ENCODE data around the gene PSD2. TPM values are rescaled to one million over a fixed set of nuclear protein-coding genes. Genes with fewer than 3 reads are reported as not detected.

Gene PSD2
- polyA plus RNA-seq, 3 donors = not detected

DNA sequence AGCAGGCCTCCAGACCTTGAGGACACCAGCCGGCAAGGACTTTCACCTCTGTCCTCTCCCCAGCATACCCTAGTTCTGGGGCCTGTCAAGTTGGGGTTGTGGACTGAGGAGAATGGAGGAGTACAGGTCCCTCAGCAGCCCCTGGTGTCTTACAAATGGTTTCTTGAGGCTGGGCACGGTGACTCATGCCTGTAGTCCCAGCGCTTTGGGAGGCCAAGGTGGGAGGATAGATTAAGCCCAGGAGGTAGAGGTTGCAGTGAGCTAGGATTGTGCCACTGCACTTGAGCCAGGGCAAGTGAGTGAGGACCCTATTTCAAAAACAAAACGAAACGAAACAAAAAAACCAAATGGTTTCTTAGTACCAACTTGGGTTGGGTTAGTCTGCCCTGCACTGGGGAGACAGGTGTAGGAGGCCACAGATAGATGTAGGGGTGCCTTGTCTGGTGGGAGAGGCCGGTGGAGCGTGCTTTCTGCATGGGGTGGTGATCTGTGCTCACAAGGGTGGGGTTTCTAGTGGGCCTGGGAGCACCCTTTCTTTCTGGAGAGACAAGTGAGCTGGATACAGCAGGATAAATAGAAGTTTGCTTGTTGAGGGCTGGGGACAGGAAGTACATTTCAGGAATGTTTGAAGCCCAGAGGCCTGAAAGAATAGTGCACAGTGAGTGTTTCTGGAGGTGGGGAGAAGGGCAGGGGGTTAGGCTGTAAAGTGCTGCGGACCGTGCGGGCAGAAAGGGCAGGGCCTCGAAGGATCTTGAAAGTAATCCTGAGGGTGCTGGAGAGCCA is 37.7 kb upstream of the PSD2 start:
- no peaks in the 10 kb centered on the region for H3K36me3 ChIP-seq (replicated peaks in 1 of 2; ENCODE audit: control insufficient read depth in 1 of 2, insufficient read depth in 2 of 2, low read length in 2 of 2)
- no peak overlapping the region for H3K4me3 ChIP-seq (replicated peaks in 1 of 3; ENCODE audit: low read depth in 2 of 3, low read length in 3 of 3)
- H3K9me3 ChIP-seq (replicated peaks in 1 of 2; ENCODE audit: control insufficient read depth in 1 of 2, insufficient read depth in 1 of 2, low read length in 2 of 2) = peaks cover 0 to 18% of the 10 kb centered on the region in 2 donors
- Mint-ChIP-seq H3K27ac (peak overlapping the region in 2 of 7 donors; percentile 27 to 33), H3K27me3 (ENCODE audit: low read depth in 3 of 3) (peaks cover 89 to 95% (median 94%) of the 10 kb centered on the region in 3 donors), H3K4me1 (peaks cover 9% of the 10 kb centered on the region), H3K9me3 (peaks cover 0 to 7% (median 2%) of the 10 kb centered on the region in 7 donors), H3K4me3 (peak overlapping the region in 1 of 2 donors; percentile 83), H3K36me3 (peaks cover 0 to 3% of the 10 kb centered on the region in 2 donors)
- no peaks in the 10 kb centered on the region for H3K79me2 ChIP-seq (ENCODE audit: insufficient read depth, low read length)
- H3K27ac ChIP-seq (ENCODE audit: low read depth in 1 of 2, low read length in 2 of 2) = no peak overlapping the region
- H2AFZ ChIP-seq (ENCODE audit: insufficient read depth, low read depth, low read length, poor library complexity, severe bottlenecking) = no peak overlapping the region
- H3K4me2 ChIP-seq (replicated peaks; ENCODE audit: extremely low read depth, low read length, poor library complexity, severe bottlenecking) = no peak overlapping the region
- H4K20me1 ChIP-seq (ENCODE audit: insufficient read depth, low read length) = no peaks in the 10 kb centered on the region
- WGBS (ENCODE audit: insufficient coverage) = 97% methylated on average over 8 of the region's 11 CpGs
- TF ChIP-seq, protein P1, sequence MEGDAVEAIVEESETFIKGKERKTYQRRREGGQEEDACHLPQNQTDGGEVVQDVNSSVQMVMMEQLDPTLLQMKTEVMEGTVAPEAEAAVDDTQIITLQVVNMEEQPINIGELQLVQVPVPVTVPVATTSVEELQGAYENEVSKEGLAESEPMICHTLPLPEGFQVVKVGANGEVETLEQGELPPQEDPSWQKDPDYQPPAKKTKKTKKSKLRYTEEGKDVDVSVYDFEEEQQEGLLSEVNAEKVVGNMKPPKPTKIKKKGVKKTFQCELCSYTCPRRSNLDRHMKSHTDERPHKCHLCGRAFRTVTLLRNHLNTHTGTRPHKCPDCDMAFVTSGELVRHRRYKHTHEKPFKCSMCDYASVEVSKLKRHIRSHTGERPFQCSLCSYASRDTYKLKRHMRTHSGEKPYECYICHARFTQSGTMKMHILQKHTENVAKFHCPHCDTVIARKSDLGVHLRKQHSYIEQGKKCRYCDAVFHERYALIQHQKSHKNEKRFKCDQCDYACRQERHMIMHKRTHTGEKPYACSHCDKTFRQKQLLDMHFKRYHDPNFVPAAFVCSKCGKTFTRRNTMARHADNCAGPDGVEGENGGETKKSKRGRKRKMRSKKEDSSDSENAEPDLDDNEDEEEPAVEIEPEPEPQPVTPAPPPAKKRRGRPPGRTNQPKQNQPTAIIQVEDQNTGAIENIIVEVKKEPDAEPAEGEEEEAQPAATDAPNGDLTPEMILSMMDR (IDR thresholded peaks at IDR 0.05) = no peak
- no peaks in the 10 kb centered on the region for H3K4me1 ChIP-seq (ENCODE audit: control insufficient read depth in 1 of 2, insufficient read depth in 2 of 2, low read length in 2 of 2)
- DNase-seq = no peak
- H3K9ac ChIP-seq (ENCODE audit: insufficient read depth, low read length, poor library complexity, severe bottlenecking) = no peak overlapping the region
- intact Hi-C loops (cut with micrococcal nuclease) = no loop called here
- peaks cover 45 to 93% of the 10 kb centered on the region in 2 donors for H3K27me3 ChIP-seq (ENCODE audit: control insufficient read depth in 2 of 2, insufficient read depth in 2 of 2, low read length in 2 of 2)

DNA sequence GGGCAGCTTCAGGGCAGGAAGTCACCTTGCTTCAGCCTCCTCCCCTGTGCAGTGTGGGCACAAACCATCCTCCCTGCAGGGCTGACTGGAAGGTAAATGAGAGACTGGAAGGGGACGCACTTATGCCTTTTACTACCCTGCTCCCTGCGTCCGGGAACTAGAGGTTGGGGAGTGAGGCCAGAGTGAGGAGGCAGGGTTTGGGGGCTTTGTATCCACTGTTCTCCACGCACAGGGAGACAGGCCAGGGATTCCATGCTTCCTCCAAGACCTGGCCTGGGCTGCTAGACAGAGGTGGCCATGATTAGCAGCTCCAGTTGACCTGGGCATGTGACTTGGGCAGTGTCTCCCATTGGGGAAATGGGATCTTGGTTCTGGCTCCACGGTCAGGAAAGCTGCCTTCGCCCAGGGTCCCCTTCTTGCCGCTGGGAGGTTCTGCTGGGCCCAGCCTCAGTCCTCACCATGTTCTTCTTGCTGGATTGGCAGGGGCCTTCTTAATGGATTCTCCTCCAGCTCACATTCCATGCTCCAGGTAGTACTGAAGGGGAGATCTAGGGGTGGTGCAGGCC is 37.0 kb upstream of the PSD2 start:
- Histone ChIP-seq H3K4me3 (replicated peaks in 1 of 3; ENCODE audit: low read depth in 2 of 3, low read length in 3 of 3) (no peak overlapping the region), H4K20me1 (ENCODE audit: insufficient read depth, low read length) (no peaks in the 10 kb centered on the region), H3K27me3 (ENCODE audit: control insufficient read depth in 2 of 2, insufficient read depth in 2 of 2, low read length in 2 of 2) (peaks cover 44 to 93% of the 10 kb centered on the region in 2 donors), H2AFZ (ENCODE audit: insufficient read depth, low read depth, low read length, poor library complexity, severe bottlenecking) (no peak overlapping the region), H3K27ac (ENCODE audit: low read depth in 1 of 2, low read length in 2 of 2) (no peak overlapping the region), H3K4me1 (ENCODE audit: control insufficient read depth in 1 of 2, insufficient read depth in 2 of 2, low read length in 2 of 2) (no peaks in the 10 kb centered on the region), H3K9ac (ENCODE audit: insufficient read depth, low read length, poor library complexity, severe bottlenecking) (no peak overlapping the region), H3K36me3 (replicated peaks in 1 of 2; ENCODE audit: control insufficient read depth in 1 of 2, insufficient read depth in 2 of 2, low read length in 2 of 2) (no peaks in the 10 kb centered on the region), H3K4me2 (replicated peaks; ENCODE audit: extremely low read depth, low read length, poor library complexity, severe bottlenecking) (no peak overlapping the region), H3K9me3 (replicated peaks in 1 of 2; ENCODE audit: control insufficient read depth in 1 of 2, insufficient read depth in 1 of 2, low read length in 2 of 2) (peaks cover 0 to 18% of the 10 kb centered on the region in 2 donors), H3K79me2 (ENCODE audit: insufficient read depth, low read length) (no peaks in the 10 kb centered on the region)
- Mint-ChIP-seq H3K9me3 (peaks cover 0 to 7% (median 2%) of the 10 kb centered on the region in 7 donors), H3K4me1 (peaks cover 9% of the 10 kb centered on the region), H3K4me3 (peak overlapping the region in 1 of 2 donors; percentile 83), H3K27me3 (ENCODE audit: low read depth in 3 of 3) (peaks cover 89 to 95% (median 94%) of the 10 kb centered on the region in 3 donors), H3K36me3 (peaks cover 0 to 3% of the 10 kb centered on the region in 2 donors), H3K27ac (peak overlapping the region in 1 of 7 donors; percentile 11)
- intact Hi-C loops (cut with micrococcal nuclease) = no loop called here
- DNase-seq = no peak
- 96% methylated on average over 4 of the region's 7 CpGs for WGBS (ENCODE audit: insufficient coverage)
- TF ChIP-seq, protein P1 (IDR thresholded peaks at IDR 0.05) = no peak
